RCC 7860 (cell line): ENCODE measurements around the gene NR1H2.
"Not testable (repeated sequence)": the region's sequence is repeated elsewhere in the genome, so short reads cannot be mapped to it uniquely, and the experiment has no call there.

Experiments
- DNase-seq: peaks from one replicate; pipeline ENCODE4 v3.0.0-alpha.2; 2015; ENCODE audit warnings: low spot score
- FAIRE-seq: peaks from 2 replicates; lab custom pipeline; 2012; peaks lifted over from hg19 to GRCh38; lab: Jason Lieb, UNC

NR1H2 gene

GRCh38 chr19:50377517-50377916 is 1.3 kb downstream of the NR1H2 start:
- FAIRE-seq: no peak

GRCh38 chr19:50378169-50378862 is 2.1 kb downstream of the NR1H2 start:
- DNase-seq: no peak
- FAIRE-seq: no peak

More at GRCh38 chr19:50377517-50377916, 1.3 kb downstream of the NR1H2 start:
- DNase-seq: no peak

- DNase-seq: no peak
- FAIRE-seq: no peak
Measured at GRCh38 chr19:50378863-50379236, 2.6 kb downstream of the NR1H2 start.

- no peak for FAIRE-seq
Measured at GRCh38 chr19:50379602-50380001, 3.3 kb downstream of the NR1H2 start.

GRCh38 chr19:50380137-50380536 is 3.9 kb downstream of the NR1H2 start:
- FAIRE-seq: no peak
- no peak for DNase-seq

More at GRCh38 chr19:50379602-50380001, 3.3 kb downstream of the NR1H2 start:
- DNase-seq: no peak

GRCh38 chr19:50380751-50381151 is 4.5 kb downstream of the NR1H2 start:
- FAIRE-seq (no peak), DNase-seq (no peak)

GRCh38 chr19:50381881-50382729 is 5.8 kb downstream of the NR1H2 start:
- FAIRE-seq: no peak
- no peak for DNase-seq

- FAIRE-seq (no peak), DNase-seq (no peak)
Measured at GRCh38 chr19:50383001-50383851, 7.0 kb downstream of the NR1H2 start.

GRCh38 chr19:50383852-50384684 is 7.8 kb downstream of the NR1H2 start, which contains the start of gene POLD1:
Gene POLD1 (plus strand): TSS chr19:50384347. CDS start chr19:50398852, 14,505 bp downstream.
- DNase-seq (peak; percentile 93), FAIRE-seq (peak; percentile 65)

- no peak for FAIRE-seq
Measured at GRCh38 chr19:50384685-50385535, 8.7 kb downstream of the NR1H2 start.

GRCh38 chr19:50387176-50387867 is 11.1 kb downstream of the NR1H2 start:
- DNase-seq (no peak), FAIRE-seq (no peak)

More at GRCh38 chr19:50384685-50385535, 8.7 kb downstream of the NR1H2 start:
- DNase-seq: peak; percentile 34

- FAIRE-seq: no peak
- no peak for DNase-seq
Measured at GRCh38 chr19:50387868-50388245, 11.6 kb downstream of the NR1H2 start.

GRCh38 chr19:50390295-50390694 is 14.0 kb downstream of the NR1H2 start:
- DNase-seq, FAIRE-seq: not testable (repeated sequence)

GRCh38 chr19:50390952-50391351 is 14.7 kb downstream of the NR1H2 start:
- not testable (repeated sequence) for FAIRE-seq, DNase-seq

GRCh38 chr19:50392759-50393158 is 16.5 kb downstream of the NR1H2 start:
- DNase-seq (no peak), FAIRE-seq (no peak)

GRCh38 chr19:50393589-50393988 is 17.3 kb downstream of the NR1H2 start:
- DNase-seq: no peak
- no peak for FAIRE-seq

- FAIRE-seq (no peak), DNase-seq (no peak)
Measured at GRCh38 chr19:50394017-50394416, 17.8 kb downstream of the NR1H2 start.

- DNase-seq (no peak), FAIRE-seq (no peak)
Measured at GRCh38 chr19:50398675-50399367, 22.6 kb downstream of the NR1H2 start.
